AG10803 (cell line): ENCODE data around the gene ARHGAP26.

Experiments
- DNase-seq: peaks from one replicate; pipeline ENCODE4 v3.0.0; 2010; ENCODE audit warnings: low read depth
- H3K4me3 ChIP-seq: 2 replicates; pipeline ENCODE4 v1.5.1; 2011; ENCODE audit warnings: mild to moderate bottlenecking, low read length, control low read depth
- CTCF ChIP-seq: conservative IDR thresholded peaks from 2 replicates; pipeline ENCODE4 v1.5.1; 2011; ENCODE audit warnings: mild to moderate bottlenecking, low read length, control low read depth, inconsistent platforms

The ARHGAP26 gene

GRCh38 chr5:143108498-143109128 lies 338.4 kb downstream of the ARHGAP26 start:
- no peak for DNase-seq
- TF ChIP-seq CTCF, result no peak

GRCh38 chr5:143110591-143110990 lies 340.4 kb downstream of the ARHGAP26 start:
- no peak overlapping the region for H3K4me3 ChIP-seq
- TF ChIP-seq CTCF, result no peak
- DNase-seq, result peak; percentile 39

More at GRCh38 chr5:143108498-143109128, 338.4 kb downstream of the ARHGAP26 start:
- H3K4me3 ChIP-seq, result no peak overlapping the region

GRCh38 chr5:143111799-143112198 lies 341.6 kb downstream of the ARHGAP26 start:
- H3K4me3 ChIP-seq, result no peak overlapping the region
- no peak for DNase-seq
- no peak for TF ChIP-seq CTCF

GRCh38 chr5:143113461-143113860 lies 343.3 kb downstream of the ARHGAP26 start:
- H3K4me3 ChIP-seq, result no peak overlapping the region
- TF ChIP-seq CTCF, result no peak
- DNase-seq, result no peak

- TF ChIP-seq CTCF, result no peak
- no peak for DNase-seq
- no peak overlapping the region for H3K4me3 ChIP-seq
These were observed 344.3 kb downstream of the ARHGAP26 start for GRCh38 chr5:143114481-143114880.

GRCh38 chr5:143115381-143115780 lies 345.2 kb downstream of the ARHGAP26 start:
- no peak overlapping the region for H3K4me3 ChIP-seq
- no peak for DNase-seq
- TF ChIP-seq CTCF, result no peak

GRCh38 chr5:143116814-143117213 lies 346.6 kb downstream of the ARHGAP26 start:
- DNase-seq, result no peak
- H3K4me3 ChIP-seq, result no peak overlapping the region
- no peak for TF ChIP-seq CTCF
